ENCODE results near the gene TRMT1.
"Not testable (repeated sequence)": the region's sequence is repeated elsewhere in the genome, so short reads cannot be mapped to it uniquely, and the experiment has no call there.

The TRMT1 gene

GRCh38 chr19:13116282-13117175 lies at the start of gene TRMT1:
Gene TRMT1 (minus strand): TSS chr19:13116740. CDS start chr19:13116399, 341 bp downstream.
- DNase-seq (ENCODE audit: insufficient read length, low spot score) (peak; percentile 98), FAIRE-seq (no peak)
- no peak for TF ChIP-seq CTCF (IDR thresholded peaks at IDR 0.05; ENCODE audit: insufficient read depth, missing control alignments)

GRCh38 chr19:13166151-13166550 lies 49.6 kb upstream of the TRMT1 start:
- DNase-seq (ENCODE audit: insufficient read length, low spot score) = not testable (repeated sequence)

GRCh38 chr19:13165162-13165997 lies 48.8 kb upstream of the TRMT1 start:
- no peak for DNase-seq (ENCODE audit: insufficient read length, low spot score)
- TF ChIP-seq CTCF (IDR thresholded peaks at IDR 0.05; ENCODE audit: insufficient read depth, missing control alignments) = no peak
- FAIRE-seq = no peak

More at GRCh38 chr19:13166151-13166550, 49.6 kb upstream of the TRMT1 start:
- FAIRE-seq = not testable (repeated sequence)

GRCh38 chr19:13164343-13165161 lies 48.0 kb upstream of the TRMT1 start:
- no peak for TF ChIP-seq CTCF (IDR thresholded peaks at IDR 0.05; ENCODE audit: insufficient read depth, missing control alignments)
- no peak for DNase-seq (ENCODE audit: insufficient read length, low spot score)
- FAIRE-seq = no peak

GRCh38 chr19:13163609-13164342 lies 47.2 kb upstream of the TRMT1 start:
- FAIRE-seq (no peak), DNase-seq (ENCODE audit: insufficient read length, low spot score) (peak; percentile 73)

More at GRCh38 chr19:13163609-13164342, 47.2 kb upstream of the TRMT1 start:
- no peak for TF ChIP-seq CTCF (IDR thresholded peaks at IDR 0.05; ENCODE audit: insufficient read depth, missing control alignments)
